Chondrocyte (in vitro differentiated cells): ENCODE results near the gene NOXO1. TPM values are rescaled to one million over a fixed set of nuclear protein-coding genes. Genes with fewer than 3 reads are reported as not detected.
"Not testable (repeated sequence)": the region's sequence is repeated elsewhere in the genome, so short reads cannot be mapped to it uniquely, and the experiment has no call there.

Experiments used
- DNase-seq: peaks from one replicate; pipeline ENCODE4 v3.0.0; 2021; ENCODE audit warnings: mixed read lengths, low spot score
- H3K27ac Mint-ChIP-seq: one replicate; pipeline ENCODE4 v1.8.0; 2021; ENCODE audit warnings: mild to moderate bottlenecking, moderate library complexity, mixed read lengths; ENCODE audit not compliant: unreplicated experiment
- H3K27me3 Mint-ChIP-seq: 2 replicates; pipeline ENCODE4 v1.8.0; 2021; ENCODE audit warnings: low read depth, mixed read lengths
- H3K36me3 Mint-ChIP-seq: 2 replicates; pipeline ENCODE4 v1.8.0; 2021; ENCODE audit warnings: low read depth, mixed read lengths
- H3K4me1 Mint-ChIP-seq: 2 replicates; pipeline ENCODE4 v1.8.0; 2021; ENCODE audit warnings: low read depth, mild to moderate bottlenecking, mixed read lengths
- H3K4me3 Mint-ChIP-seq: one replicate; pipeline ENCODE4 v1.8.0; 2021; ENCODE audit warnings: mild to moderate bottlenecking, moderate library complexity, mixed read lengths; ENCODE audit not compliant: unreplicated experiment
- H3K9me3 Mint-ChIP-seq: 2 replicates; pipeline ENCODE4 v1.8.0; 2021; ENCODE audit warnings: low read depth, mixed read lengths
- CTCF ChIP-seq: fragments of 200-600 bp; sonication (generic); IDR thresholded peaks from 2 replicates; pipeline ENCODE4 v1.5.0; 2021; ENCODE audit warnings: antibody characterized with exemption, mild to moderate bottlenecking, moderate library complexity
- total RNA-seq: library from RNA; stranded (reverse); gene quantifications from 3 replicates; pipeline ENCODE4 v1.2.1, GENCODE V29; 2021

The NOXO1 gene
- total RNA-seq, 1 donor from 2014 or later, result 0.25 TPM

GRCh38 chr16:2015947-2016208 is 34.6 kb upstream of the NOXO1 start:
- no peak for TF ChIP-seq CTCF
- Mint-ChIP-seq H3K4me1 (peaks cover 4% of the 10 kb centered on the region), H3K4me3 (no peak overlapping the region), H3K27me3 (peaks cover 8% of the 10 kb centered on the region), H3K36me3 (no peaks in the 10 kb centered on the region), H3K27ac (no peak overlapping the region), H3K9me3 (no peaks in the 10 kb centered on the region)
- DNase-seq, result no peak

DNA sequence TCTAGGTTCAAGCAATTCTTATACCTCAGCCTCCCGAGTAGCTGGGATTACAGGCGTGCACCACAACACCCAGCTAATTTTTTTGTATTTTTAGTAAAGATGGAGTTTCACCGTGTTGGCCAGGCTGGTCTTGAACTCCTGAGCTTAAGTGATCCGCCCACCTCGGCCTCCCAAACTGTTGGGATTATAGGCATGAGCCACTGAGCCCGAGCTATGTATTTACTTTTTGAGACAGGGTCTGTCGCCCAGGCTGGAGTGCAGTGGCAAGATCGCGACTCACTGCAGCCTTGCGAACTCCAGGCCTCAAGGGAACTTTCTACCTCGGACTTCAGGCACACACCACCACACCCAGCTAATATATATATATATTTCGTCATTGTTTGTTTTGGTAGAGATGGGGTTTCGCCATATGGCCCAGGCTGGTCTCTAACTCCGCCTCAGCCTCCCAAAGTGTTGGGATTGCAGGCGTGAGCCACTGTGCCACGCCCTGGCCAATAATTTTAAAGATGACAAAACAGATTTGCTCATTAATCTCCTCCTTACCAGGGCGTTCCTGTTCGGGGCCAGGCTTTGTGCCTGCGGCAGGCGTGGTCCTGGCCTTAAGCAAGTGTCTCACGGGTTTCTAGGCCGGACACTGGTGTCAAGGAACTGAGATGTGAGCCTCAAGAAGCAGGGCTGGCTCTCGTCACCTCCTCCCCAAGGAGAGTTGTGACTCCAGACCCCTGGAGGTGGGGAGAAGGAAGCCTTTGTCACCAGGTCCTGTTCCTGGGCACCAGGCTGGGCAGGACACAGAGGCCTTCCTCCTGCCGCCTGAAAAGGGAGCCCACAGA is 34.1 kb upstream of the NOXO1 start:
- no peak for DNase-seq
- Mint-ChIP-seq H3K36me3 (no peaks in the 10 kb centered on the region), H3K27me3 (peaks cover 5% of the 10 kb centered on the region), H3K4me1 (peaks cover 2% of the 10 kb centered on the region), H3K27ac (no peak overlapping the region), H3K4me3 (no peak overlapping the region), H3K9me3 (no peaks in the 10 kb centered on the region)
- no peak for TF ChIP-seq CTCF

DNA sequence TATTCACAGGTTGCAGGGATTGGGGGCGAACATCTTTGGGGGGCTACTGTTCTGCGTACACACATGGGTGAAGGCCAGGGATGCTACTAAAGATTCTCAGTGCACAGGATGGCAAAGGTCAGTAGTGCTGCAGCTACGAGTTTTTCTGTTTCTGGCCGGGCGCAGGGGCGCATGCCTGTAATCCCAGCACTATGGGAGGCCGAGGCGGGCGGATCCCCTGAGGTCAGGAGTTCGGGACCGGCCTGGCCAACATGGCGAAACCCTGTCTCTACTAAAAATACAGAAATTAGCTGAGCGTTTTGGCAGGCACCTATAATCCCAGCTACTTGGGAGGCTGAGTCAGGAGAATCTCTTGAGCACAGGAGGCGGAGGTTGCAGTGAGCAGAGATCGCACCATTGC is 32.3 kb upstream of the NOXO1 start:
- no peaks in the 10 kb centered on the region for H3K9me3 Mint-ChIP-seq
- H3K4me3 Mint-ChIP-seq, result no peak overlapping the region
- H3K4me1 Mint-ChIP-seq, result peaks cover 11% of the 10 kb centered on the region
- H3K27me3 Mint-ChIP-seq, result no peaks in the 10 kb centered on the region
- H3K36me3 Mint-ChIP-seq, result no peaks in the 10 kb centered on the region
- no peak overlapping the region for H3K27ac Mint-ChIP-seq
- no peak for TF ChIP-seq CTCF
- DNase-seq, result no peak

DNA sequence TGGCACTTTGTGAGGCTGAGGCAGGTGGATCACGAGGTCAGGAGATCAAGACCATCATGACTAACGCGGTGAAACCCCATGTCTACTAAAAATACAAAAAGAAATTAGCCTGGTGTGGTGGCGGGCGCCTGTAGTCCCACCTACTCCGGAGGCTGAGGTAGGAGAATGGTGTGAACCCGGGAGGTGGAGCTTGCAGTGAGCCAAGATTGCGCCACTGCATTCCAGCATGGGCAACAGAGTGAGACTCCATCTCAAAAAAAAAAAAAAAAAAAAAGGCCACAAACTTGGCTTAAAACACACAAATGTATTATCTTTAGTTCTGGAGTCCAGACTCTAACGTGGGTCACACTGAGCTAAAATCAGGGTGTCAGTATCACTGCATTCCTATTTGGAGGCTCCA is 30.5 kb upstream of the NOXO1 start:
- H3K36me3 Mint-ChIP-seq, H3K27me3 Mint-ChIP-seq, DNase-seq, H3K27ac Mint-ChIP-seq, H3K4me3 Mint-ChIP-seq, H3K9me3 Mint-ChIP-seq: not testable (repeated sequence)
- H3K4me1 Mint-ChIP-seq, result peaks cover 28% of the 10 kb centered on the region

GRCh38 chr16:2009791-2010510 is 28.7 kb upstream of the NOXO1 start, which contains the start of gene ZNF598:
Gene ZNF598, minus strand, starts transcription at chr16:2009821.
- no peak for DNase-seq
- Mint-ChIP-seq H3K27me3 (no peaks in the 10 kb centered on the region), H3K4me1 (peaks cover 37% of the 10 kb centered on the region), H3K9me3 (no peaks in the 10 kb centered on the region), H3K27ac (peak within 1 kb of the TSS; percentile 93), H3K4me3 (peak within 1 kb of the TSS; percentile 86), H3K36me3 (no peaks in the 10 kb centered on the region)
- TF ChIP-seq CTCF, result peak; percentile 47
